PC-3 (cell line): ENCODE measurements around the gene KCNT2.

Source experiments
- CTCF ChIP-seq: fragments of 300-600 bp; sonication (generic); conservative IDR thresholded peaks from 2 replicates; pipeline ENCODE4 v1.5.1; 2017; ENCODE audit warnings: antibody characterized with exemption, low read depth, mild to moderate bottlenecking, low read length
- EZH2 ChIP-seq: fragments of 300-600 bp; sonication (generic); IDR thresholded peaks from one replicate; pipeline ENCODE4 v1.6.1; 2017; ENCODE audit warnings: antibody characterized with exemption, mild to moderate bottlenecking, low read length; ENCODE audit not compliant: unreplicated experiment
- EZH2phosphoT487 ChIP-seq: fragments of 300-600 bp; sonication (generic); IDR thresholded peaks from 2 replicates; pipeline ENCODE4 v1.6.1; 2018; ENCODE audit warnings: mild to moderate bottlenecking, antibody characterized with exemption, low read length, borderline replicate concordance

GRCh38 chr1:196466654-196467053 lies 141.6 kb downstream of the KCNT2 start:
- TF ChIP-seq CTCF: no peak
- TF ChIP-seq EZH2: no peak
- no peak for TF ChIP-seq EZH2phosphoT487
